Measurements from ENCODE around the gene QSOX2.
A peak's percentile ranks its signal among the peaks of the same experiment; 100 is the strongest.
"Not testable (repeated sequence)": the region's sequence is repeated elsewhere in the genome, so short reads cannot be mapped to it uniquely, and the experiment has no call there.

QSOX2 gene

DNA sequence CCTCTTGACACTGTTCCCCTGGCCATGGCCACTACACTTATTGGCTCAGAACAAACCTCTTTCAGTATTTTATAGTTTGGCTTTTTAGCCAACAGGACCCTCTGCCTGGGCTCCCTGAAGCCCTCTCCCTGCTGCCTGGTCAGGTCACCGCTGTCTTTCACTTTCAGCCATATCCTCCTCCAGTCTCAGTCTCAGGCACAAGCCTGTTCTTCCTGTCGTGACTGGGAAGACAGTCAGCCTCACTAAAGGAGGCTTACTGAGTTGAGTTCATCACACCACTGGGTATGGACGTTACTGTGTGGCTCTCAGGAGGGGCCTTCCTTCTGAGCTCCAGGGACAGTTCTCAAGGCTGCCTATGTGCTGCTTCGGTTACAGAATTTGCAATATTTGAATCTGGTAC is 2.0 kb downstream of the QSOX2 start:
- no peak for DNase-seq
- peak overlapping the region; percentile 95 for H3K27ac Mint-ChIP-seq
- H3K4me1 Mint-ChIP-seq (ENCODE audit: low read depth), result peaks cover 55% of the 10 kb centered on the region
- no peaks in the 10 kb centered on the region for H3K9me3 Mint-ChIP-seq
- H3K27me3 Mint-ChIP-seq, result no peaks in the 10 kb centered on the region
- peak overlapping the region; percentile 89 for H3K4me3 Mint-ChIP-seq
- peaks cover 54% of the 10 kb centered on the region for H3K36me3 Mint-ChIP-seq (ENCODE audit: low read depth)

DNA sequence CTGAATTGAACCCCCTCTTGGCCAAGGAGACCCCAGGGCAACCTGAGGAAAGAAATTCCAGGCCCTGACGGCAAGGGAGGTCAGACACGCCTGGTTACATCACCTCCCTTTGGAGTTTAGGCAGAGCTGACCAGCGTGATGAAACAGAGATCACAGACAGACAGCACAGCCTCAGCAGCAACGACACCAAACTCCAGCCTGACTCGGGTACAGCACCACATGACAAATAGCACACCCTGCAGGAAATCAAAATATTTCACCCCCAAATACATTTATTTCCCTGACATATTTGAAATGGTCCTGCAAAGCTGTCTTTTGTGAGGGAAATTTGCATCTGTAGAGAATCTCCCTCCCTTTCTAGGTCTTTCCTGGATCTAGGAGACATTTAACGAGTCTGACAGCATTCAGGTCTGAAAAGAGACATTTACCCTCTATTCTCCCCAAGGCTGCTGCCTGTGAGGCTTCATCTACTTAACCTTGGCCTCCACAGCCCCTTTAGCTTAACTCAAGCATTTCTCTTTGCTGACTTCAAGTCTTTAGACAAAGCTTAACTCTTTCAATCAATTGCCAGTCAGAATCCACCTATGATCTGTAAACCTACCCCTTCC is 2.6 kb downstream of the QSOX2 start:
- no peaks in the 10 kb centered on the region for H3K27me3 Mint-ChIP-seq
- H3K27ac Mint-ChIP-seq, result peak overlapping the region; percentile 95
- H3K36me3 Mint-ChIP-seq (ENCODE audit: low read depth), result peaks cover 60% of the 10 kb centered on the region
- no peak for DNase-seq
- H3K4me1 Mint-ChIP-seq (ENCODE audit: low read depth), result peaks cover 60% of the 10 kb centered on the region
- H3K4me3 Mint-ChIP-seq, result peak overlapping the region; percentile 89
- H3K9me3 Mint-ChIP-seq, result no peaks in the 10 kb centered on the region

DNA sequence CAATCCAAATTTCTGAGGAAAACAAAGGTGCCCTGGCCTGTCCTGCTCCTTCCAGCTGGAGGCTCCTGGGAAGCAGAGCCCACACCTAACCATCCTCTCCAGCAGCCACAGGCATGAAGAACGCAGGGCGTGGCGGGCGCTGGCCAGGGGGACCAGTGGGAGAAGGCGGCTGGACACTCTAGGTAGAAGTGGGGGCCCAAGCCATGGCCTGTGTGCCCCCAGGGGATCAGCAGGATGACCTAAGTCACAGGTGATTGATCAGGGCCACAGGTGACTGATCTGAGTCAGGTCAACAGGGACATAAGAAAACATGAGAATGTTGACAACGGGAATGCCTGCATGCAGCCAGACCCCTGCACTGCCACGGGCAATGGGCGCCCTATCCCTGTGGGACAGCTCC is 3.4 kb downstream of the QSOX2 start:
- no peaks in the 10 kb centered on the region for H3K9me3 Mint-ChIP-seq
- H3K27me3 Mint-ChIP-seq, result no peaks in the 10 kb centered on the region
- no peak overlapping the region for H3K4me3 Mint-ChIP-seq
- H3K4me1 Mint-ChIP-seq (ENCODE audit: low read depth), result peaks cover 63% of the 10 kb centered on the region
- peaks cover 65% of the 10 kb centered on the region for H3K36me3 Mint-ChIP-seq (ENCODE audit: low read depth)
- DNase-seq, result no peak
- peak overlapping the region; percentile 29 for H3K27ac Mint-ChIP-seq

DNA sequence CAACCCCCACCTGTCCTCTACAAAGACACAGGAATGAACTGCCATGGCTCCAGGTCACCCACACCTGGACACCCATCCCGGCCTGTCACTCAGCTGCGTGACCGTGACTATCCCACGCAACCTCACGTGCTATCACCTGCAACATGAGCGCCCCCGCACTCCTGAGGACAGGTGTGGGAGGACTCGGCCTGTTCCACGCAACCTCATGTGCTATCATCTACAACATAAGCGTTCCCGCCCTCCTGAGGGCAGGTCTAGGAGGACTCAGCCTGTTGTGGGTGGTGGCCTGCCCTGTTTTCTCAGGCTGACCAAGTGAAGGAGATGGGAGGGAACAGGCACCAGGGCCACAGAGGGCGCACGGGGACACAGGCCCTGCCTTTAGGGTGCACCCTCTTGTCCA is 4.1 kb downstream of the QSOX2 start:
- peaks cover 68% of the 10 kb centered on the region for H3K36me3 Mint-ChIP-seq (ENCODE audit: low read depth)
- no peak overlapping the region for H3K4me3 Mint-ChIP-seq
- H3K4me1 Mint-ChIP-seq (ENCODE audit: low read depth), result peaks cover 63% of the 10 kb centered on the region
- H3K9me3 Mint-ChIP-seq, result no peaks in the 10 kb centered on the region
- DNase-seq, result no peak
- no peaks in the 10 kb centered on the region for H3K27me3 Mint-ChIP-seq
- peak overlapping the region; percentile 17 for H3K27ac Mint-ChIP-seq

DNA sequence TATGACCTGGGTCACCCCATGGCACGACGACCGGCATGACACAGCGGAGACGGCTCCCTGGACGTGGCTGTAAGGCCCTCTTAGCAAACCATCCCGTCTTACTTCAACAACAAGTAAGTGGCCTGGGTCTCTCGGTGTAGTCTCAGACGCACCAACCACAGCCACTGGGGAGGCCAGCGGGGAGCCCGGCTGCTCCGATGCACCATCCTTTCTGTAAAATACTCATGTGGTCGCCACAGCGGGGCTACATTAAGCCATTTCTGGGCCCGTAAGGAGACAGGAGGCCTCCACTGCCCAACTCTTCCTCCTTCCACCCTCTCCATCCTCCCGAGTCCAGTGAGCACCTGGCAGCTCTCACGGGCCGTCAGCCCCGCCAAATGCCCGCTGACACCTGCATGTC is 4.7 kb downstream of the QSOX2 start:
- H3K27ac Mint-ChIP-seq, result peak overlapping the region; percentile 55
- H3K9me3 Mint-ChIP-seq, result no peaks in the 10 kb centered on the region
- H3K36me3 Mint-ChIP-seq (ENCODE audit: low read depth), result peaks cover 74% of the 10 kb centered on the region
- peaks cover 59% of the 10 kb centered on the region for H3K4me1 Mint-ChIP-seq (ENCODE audit: low read depth)
- no peaks in the 10 kb centered on the region for H3K27me3 Mint-ChIP-seq
- H3K4me3 Mint-ChIP-seq, result no peak overlapping the region
- no peak for DNase-seq

DNA sequence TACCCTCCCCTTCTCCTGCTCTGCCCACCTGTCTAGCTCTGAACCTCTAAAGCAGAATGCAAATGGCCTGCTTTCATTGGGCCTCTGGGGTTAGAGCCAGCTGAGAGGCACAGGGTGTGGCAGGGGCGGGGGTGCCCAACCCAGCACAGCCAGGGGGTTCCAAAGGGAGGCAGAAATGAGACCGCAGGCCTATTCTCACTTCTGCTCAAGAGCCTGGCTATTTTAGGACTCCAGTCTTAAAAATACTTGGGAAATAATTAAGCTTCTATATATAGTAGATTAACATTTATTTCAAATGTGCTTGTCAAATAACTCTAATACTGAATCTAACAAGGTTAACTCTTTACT is 5.7 kb downstream of the QSOX2 start:
- H3K4me3 Mint-ChIP-seq, result no peak overlapping the region
- DNase-seq, result no peak
- H3K9me3 Mint-ChIP-seq, result no peaks in the 10 kb centered on the region
- peaks cover 82% of the 10 kb centered on the region for H3K36me3 Mint-ChIP-seq (ENCODE audit: low read depth)
- no peak overlapping the region for H3K27ac Mint-ChIP-seq
- peaks cover 60% of the 10 kb centered on the region for H3K4me1 Mint-ChIP-seq (ENCODE audit: low read depth)
- no peaks in the 10 kb centered on the region for H3K27me3 Mint-ChIP-seq

DNA sequence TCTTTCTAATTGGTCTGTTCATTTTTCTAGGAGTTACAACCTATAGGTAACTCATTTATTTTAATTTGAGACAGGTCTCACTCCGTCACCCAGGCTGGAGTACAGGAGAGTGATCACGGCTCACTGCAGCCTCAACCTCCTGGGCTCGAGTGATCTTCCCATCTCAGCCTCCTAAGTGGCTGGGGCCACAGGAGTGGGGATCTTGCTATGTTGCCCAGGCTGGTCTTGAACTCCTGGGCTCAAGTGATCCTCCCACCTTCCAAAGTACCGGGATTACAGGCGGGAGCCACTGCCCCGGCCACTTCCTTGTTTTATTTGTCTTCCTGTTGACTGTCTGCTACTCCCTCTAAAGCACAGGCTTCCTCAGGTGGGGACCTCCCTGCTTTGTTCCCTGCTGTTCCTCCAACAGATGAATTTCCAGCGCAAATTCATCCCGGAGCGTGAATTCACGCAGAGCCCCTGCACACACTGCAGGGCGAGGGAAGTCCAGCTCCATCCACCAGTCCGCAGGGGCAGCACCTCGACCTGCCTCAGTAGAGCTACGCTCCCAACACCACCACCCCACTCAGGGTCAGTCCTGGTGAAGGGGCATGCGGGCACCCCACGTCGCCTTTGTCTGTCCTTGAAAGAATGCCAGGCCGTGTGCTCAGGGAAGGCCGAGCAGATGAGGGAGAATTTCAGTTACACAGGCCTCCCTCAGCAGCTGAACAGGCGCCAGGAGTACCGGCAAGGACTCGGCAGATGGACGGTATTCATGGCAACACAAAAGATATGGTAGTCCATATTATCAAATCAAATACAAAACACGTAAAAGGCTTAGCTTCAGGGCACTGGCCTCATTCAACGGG is 6.3 kb downstream of the QSOX2 start:
- H3K4me3 Mint-ChIP-seq, result no peak overlapping the region
- peaks cover 60% of the 10 kb centered on the region for H3K4me1 Mint-ChIP-seq (ENCODE audit: low read depth)
- peaks cover 83% of the 10 kb centered on the region for H3K36me3 Mint-ChIP-seq (ENCODE audit: low read depth)
- H3K9me3 Mint-ChIP-seq, result no peaks in the 10 kb centered on the region
- H3K27me3 Mint-ChIP-seq, result no peaks in the 10 kb centered on the region
- H3K27ac Mint-ChIP-seq, result peak overlapping the region; percentile 44
- DNase-seq, result no peak

DNA sequence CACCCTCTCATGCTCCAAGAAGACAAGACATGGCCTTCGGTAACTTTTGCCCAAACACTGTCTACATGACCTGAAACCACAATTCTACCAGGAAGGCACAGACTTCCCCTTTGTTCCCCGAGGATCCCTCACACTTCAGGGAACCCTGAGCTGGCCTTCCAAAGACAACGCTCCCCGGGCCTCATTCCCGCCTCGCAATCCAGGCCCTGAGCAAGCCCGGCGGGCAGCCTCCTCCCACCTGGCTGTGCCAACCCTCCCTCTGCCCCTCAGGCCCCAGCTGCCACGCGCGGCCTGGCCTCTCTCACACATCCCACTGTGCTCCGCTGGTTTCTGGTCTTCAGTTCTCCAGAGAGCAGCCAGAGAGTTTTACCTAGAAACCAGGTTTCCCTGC is 7.3 kb downstream of the QSOX2 start:
- Mint-ChIP-seq H3K4me3 (no peak overlapping the region), H3K27me3 (no peaks in the 10 kb centered on the region), H3K27ac (no peak overlapping the region), H3K9me3 (no peaks in the 10 kb centered on the region), H3K36me3 (ENCODE audit: low read depth) (peaks cover 83% of the 10 kb centered on the region), H3K4me1 (ENCODE audit: low read depth) (peaks cover 60% of the 10 kb centered on the region)
- no peak for DNase-seq

DNA sequence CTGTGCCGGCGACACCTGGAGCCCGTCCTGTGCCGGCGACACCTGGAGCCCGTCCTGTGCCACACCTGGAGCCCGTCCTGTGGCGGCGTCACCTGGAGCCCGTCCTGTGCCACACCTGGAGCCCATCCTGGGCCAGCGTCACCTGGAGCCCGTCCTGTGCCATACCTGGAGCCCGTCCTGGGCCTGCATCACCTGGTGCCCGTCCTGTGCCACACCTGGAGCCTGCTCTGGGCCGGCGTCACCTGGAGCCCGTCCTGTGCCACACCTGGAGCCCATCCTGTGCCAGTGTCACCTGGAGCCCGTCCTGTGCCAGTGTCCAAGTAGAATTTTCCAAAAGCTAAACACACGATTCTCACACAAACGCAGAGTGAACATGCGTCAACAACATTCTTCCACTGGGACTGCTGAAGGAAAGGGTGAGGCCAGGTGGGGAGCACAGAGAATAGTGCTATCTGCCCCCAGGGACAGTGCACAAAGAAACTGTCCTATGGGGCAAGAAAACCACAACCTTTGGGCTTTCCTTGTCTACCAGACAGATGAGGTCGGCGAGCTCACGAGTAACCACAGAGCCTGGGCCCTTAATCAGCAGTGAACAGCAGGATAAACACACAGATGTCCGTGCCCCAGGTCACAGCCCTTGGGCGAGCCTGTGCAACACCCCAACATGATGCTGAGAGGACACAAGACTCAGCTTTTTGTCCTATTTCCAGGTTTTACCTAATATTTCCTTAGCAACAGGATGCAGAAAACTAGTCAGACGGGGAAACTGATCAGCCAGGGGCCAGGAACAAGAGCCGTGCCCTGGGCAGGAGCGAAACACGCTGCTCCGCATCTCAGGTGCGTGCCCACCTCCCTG is 7.9 kb downstream of the QSOX2 start:
- peaks cover 60% of the 10 kb centered on the region for H3K4me1 Mint-ChIP-seq (ENCODE audit: low read depth)
- H3K27me3 Mint-ChIP-seq, result no peaks in the 10 kb centered on the region
- no peak overlapping the region for H3K27ac Mint-ChIP-seq
- DNase-seq, result no peak
- peaks cover 79% of the 10 kb centered on the region for H3K36me3 Mint-ChIP-seq (ENCODE audit: low read depth)
- no peak overlapping the region for H3K4me3 Mint-ChIP-seq
- H3K9me3 Mint-ChIP-seq, result no peaks in the 10 kb centered on the region

DNA sequence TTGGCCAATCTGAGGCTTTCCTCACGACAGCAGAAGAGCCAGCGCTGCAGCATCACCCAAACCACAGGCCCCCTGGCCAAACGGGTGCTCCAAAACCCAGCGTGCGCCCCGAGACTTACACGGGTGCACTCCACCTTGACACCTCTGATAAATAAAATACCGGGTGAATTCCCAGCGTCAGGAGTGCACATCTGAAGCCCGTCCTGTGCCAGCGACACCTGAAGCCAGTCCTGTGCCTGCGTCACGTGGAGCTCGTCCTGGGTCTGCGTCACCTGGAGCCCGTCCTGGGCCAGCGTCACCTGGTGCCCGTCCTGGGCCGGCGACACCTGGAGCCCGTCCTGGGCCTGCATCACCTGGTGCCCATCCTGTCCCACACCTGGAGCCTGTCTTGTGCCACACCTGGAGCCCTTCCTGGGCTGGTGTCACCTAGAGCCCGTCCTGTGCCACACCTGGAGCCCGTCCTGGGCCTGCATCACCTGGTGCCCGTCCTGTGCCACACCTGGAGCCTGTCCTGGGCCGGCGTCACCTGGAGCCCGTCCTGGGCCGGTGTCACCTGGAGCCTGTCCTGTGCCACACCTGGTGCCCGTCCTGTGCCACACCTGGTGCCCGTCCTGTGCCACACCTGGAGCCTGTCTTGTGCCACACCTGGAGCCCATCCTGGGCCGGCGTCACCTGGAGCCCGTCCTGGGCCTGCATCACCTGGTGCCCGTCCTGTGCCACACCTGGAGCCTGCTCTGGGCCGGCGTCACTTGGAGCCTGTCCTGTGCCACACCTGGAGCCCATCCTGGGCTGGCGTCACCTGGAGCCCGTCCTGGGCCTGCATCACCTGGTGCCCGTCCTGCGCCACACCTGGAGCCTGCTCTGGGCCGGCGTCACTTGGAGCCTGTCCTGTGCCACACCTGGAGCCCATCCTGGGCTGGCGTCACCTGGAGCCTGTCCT is 8.9 kb downstream of the QSOX2 start:
- DNase-seq, H3K4me3 Mint-ChIP-seq, H3K27ac Mint-ChIP-seq, H3K27me3 Mint-ChIP-seq, H3K9me3 Mint-ChIP-seq: not testable (repeated sequence)
- Mint-ChIP-seq H3K4me1 (ENCODE audit: low read depth) (peaks cover 59% of the 10 kb centered on the region), H3K36me3 (ENCODE audit: low read depth) (peaks cover 79% of the 10 kb centered on the region)

DNA sequence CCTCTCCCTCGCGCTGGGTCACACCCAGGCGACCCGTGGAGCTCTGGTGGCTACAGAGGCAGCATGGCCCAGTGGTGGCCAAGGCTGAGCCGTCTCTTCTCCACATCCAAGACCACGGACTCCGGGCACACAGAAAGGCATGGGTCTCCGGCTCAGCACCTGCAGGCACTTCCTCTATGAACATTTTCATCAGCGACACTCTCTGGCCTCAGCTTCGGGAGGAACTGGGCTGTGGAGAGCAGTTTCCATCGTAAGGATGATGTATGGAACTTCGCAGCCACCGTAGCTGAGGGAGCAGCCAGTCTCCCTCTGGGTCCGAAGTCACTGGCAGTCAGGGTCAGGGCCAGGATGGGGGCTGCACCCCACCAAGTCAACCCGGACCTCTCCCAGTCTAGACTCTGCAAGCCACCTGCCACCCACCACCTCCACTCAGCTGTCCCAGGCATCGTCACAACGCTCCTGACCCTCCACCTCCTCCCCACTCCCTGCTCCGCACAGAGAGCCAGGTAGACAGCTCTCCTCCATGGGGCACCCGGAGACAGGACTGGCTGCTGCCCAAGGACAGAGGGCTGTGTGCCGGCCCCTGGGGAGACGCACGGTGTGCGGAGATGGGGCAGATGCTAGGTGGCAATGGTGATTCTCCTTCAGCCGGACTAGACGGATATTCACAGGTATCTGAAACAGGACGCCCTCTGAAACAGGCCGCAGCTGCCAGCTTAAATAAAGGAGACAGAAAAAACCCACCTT is 9.7 kb downstream of the QSOX2 start:
- no peaks in the 10 kb centered on the region for H3K9me3 Mint-ChIP-seq
- H3K4me1 Mint-ChIP-seq (ENCODE audit: low read depth), result peaks cover 58% of the 10 kb centered on the region
- no peak for DNase-seq

DNA sequence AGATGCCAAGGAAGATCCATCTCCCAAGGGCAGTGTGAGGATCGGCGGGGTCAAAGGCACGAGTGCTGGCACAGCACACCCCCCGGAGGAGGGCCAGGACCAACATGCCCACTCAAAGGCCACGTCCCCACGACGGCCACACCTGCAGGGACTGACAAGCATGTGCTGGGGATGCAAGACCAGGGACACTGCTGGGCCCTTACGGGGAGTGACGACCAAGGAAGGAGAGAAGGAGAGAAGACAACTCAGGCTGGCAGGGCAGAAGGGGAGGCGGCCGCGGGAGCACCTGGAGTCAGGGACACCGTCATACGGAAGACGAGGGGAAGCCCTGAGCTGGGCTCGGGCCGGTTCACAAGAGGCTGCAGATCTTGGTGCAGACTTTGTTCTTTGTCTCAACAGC is 10.4 kb downstream of the QSOX2 start:
- no peak overlapping the region for H3K27ac Mint-ChIP-seq
- peaks cover 81% of the 10 kb centered on the region for H3K36me3 Mint-ChIP-seq (ENCODE audit: low read depth)
- no peaks in the 10 kb centered on the region for H3K9me3 Mint-ChIP-seq
- H3K4me1 Mint-ChIP-seq (ENCODE audit: low read depth), result peaks cover 63% of the 10 kb centered on the region
- no peak for DNase-seq
- H3K27me3 Mint-ChIP-seq, result no peaks in the 10 kb centered on the region
- no peak overlapping the region for H3K4me3 Mint-ChIP-seq

More for the DNA sequence above, 9.7 kb downstream of the QSOX2 start:
- Mint-ChIP-seq H3K27ac (peak overlapping the region; percentile 22), H3K36me3 (ENCODE audit: low read depth) (peaks cover 79% of the 10 kb centered on the region), H3K27me3 (no peaks in the 10 kb centered on the region), H3K4me3 (no peak overlapping the region)

DNA sequence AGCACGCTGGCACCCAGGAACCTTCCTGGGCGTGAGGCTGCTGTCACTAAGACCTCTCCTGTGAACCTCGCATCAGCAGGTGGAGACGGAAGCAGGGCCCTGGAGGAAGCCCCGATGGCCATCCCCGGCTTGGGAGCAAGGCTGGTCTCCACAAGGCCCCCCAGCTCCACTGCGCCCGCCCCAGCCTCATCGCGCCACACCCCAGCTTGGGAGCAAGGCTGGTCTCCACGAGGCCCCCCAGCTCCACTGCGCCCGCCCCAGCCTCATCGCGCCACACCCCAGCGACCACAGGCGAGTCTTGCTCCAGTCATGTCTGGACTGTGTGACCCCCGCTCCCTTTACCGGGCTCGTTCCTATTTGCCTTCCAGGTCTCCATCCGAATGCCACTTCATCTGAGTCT is 11.0 kb downstream of the QSOX2 start:
- no peak for DNase-seq

More for the DNA sequence above, 11.0 kb downstream of the QSOX2 start:
- no peaks in the 10 kb centered on the region for H3K9me3 Mint-ChIP-seq
- H3K4me3 Mint-ChIP-seq, result no peak overlapping the region
- peaks cover 83% of the 10 kb centered on the region for H3K36me3 Mint-ChIP-seq (ENCODE audit: low read depth)
- H3K4me1 Mint-ChIP-seq (ENCODE audit: low read depth), result peaks cover 63% of the 10 kb centered on the region
- H3K27ac Mint-ChIP-seq, result peak overlapping the region; percentile 29
- no peaks in the 10 kb centered on the region for H3K27me3 Mint-ChIP-seq
